Colonic mucosa (tissue), 4 donors: ENCODE measurements around the gene TFDP2. TPM values are rescaled to one million over a fixed set of nuclear protein-coding genes. Genes with fewer than 3 reads are reported as not detected.

Source experiments
- DNase-seq: peaks from one replicate; pipeline ENCODE4 v3.0.0-alpha.2; 2020
- H3K27ac ChIP-seq: fragments of 200-600 bp; one replicate; pipeline ENCODE4 v1.8.0; 2021
- H3K27me3 ChIP-seq: fragments of 200-600 bp; one replicate; pipeline ENCODE4 v1.8.0; 2021
- H3K36me3 ChIP-seq: fragments of 200-600 bp; one replicate; pipeline ENCODE4 v1.8.0; 2021
- H3K4me1 ChIP-seq: fragments of 200-600 bp; one replicate; pipeline ENCODE4 v1.8.0; 2021; ENCODE audit warnings: mild to moderate bottlenecking
- H3K4me3 ChIP-seq: fragments of 200-600 bp; one replicate; pipeline ENCODE4 v1.8.0; 2021
- H3K9ac ChIP-seq, 2 donors: one replicate each; pipeline ENCODE4 v1.7.0; 2013; ENCODE audit warnings: control low read depth in 2 of 2, low read depth in 2 of 2, low read length in 2 of 2
- H3K9me3 ChIP-seq: fragments of 200-600 bp; one replicate; pipeline ENCODE4 v1.8.0; 2021
- CTCF ChIP-seq: fragments of 200-600 bp; IDR thresholded peaks from one replicate; pipeline ENCODE4 v1.8.0; 2022; ENCODE audit warnings: antibody characterized with exemption, mild to moderate bottlenecking
- intact Hi-C: fragments of 100-400 bp; cut with DNase I; formaldehyde crosslinking; loops from one replicate; pipeline ENCODE4 v1.14.1; 2022
- total RNA-seq, 2 donors: library from RNA; stranded (reverse); fragmentation: NEBNext Ultra II Directional in 1 of 2; extraction: Animal tissue kit (Norgen Biotek cat#: 25700) in 1 of 2; gene quantifications; one replicate each; pipeline ENCODE4 v1.2.1, GENCODE V29; 2021
- donor health status: healthy.
- donor health status: DM: no; HTN: no; CAD: no.
- donor health status: DM: no; HTN: no; CAD: no.

Gene TFDP2
- total RNA-seq, 2 donors from 2014 or later = 33.6 to 42.7 TPM

GRCh38 chr3:142088522-142088921 is 60.8 kb downstream of the TFDP2 start:
- intact Hi-C loops = no loop called here

GRCh38 chr3:142087676-142088075 is 61.7 kb downstream of the TFDP2 start:
- no peak for TF ChIP-seq CTCF
- no peaks in the 10 kb centered on the region for H3K4me1 ChIP-seq
- no peak overlapping the region for H3K27ac ChIP-seq
- no peaks in the 10 kb centered on the region for H3K9me3 ChIP-seq
- DNase-seq = no peak
- H3K27me3 ChIP-seq = no peaks in the 10 kb centered on the region
- H3K4me3 ChIP-seq = no peak overlapping the region
- intact Hi-C loops = no loop called here
- H3K36me3 ChIP-seq = no peaks in the 10 kb centered on the region
- no peak overlapping the region for H3K9ac ChIP-seq

More at GRCh38 chr3:142088522-142088921, 60.8 kb downstream of the TFDP2 start:
- no peak overlapping the region for H3K4me3 ChIP-seq
- no peaks in the 10 kb centered on the region for H3K36me3 ChIP-seq
- H3K4me1 ChIP-seq = no peaks in the 10 kb centered on the region
- no peaks in the 10 kb centered on the region for H3K27me3 ChIP-seq
- DNase-seq = no peak
- TF ChIP-seq CTCF = no peak
- H3K27ac ChIP-seq = no peak overlapping the region
- H3K9me3 ChIP-seq = no peaks in the 10 kb centered on the region
- no peak overlapping the region for H3K9ac ChIP-seq

GRCh38 chr3:142086581-142087090 is 62.7 kb downstream of the TFDP2 start:
- Histone ChIP-seq H3K9ac (no peak overlapping the region), H3K27me3 (no peaks in the 10 kb centered on the region), H3K27ac (peak overlapping the region; percentile 46), H3K9me3 (no peaks in the 10 kb centered on the region), H3K36me3 (no peaks in the 10 kb centered on the region), H3K4me3 (no peak overlapping the region), H3K4me1 (no peaks in the 10 kb centered on the region)
- intact Hi-C loops = no loop called here
- DNase-seq = peak; percentile 69
- no peak for TF ChIP-seq CTCF

- no peak for DNase-seq
- H3K4me3 ChIP-seq = no peak overlapping the region
- intact Hi-C loops = no loop called here
- H3K27me3 ChIP-seq = no peaks in the 10 kb centered on the region
- no peaks in the 10 kb centered on the region for H3K4me1 ChIP-seq
- no peak overlapping the region for H3K27ac ChIP-seq
- no peaks in the 10 kb centered on the region for H3K36me3 ChIP-seq
- H3K9ac ChIP-seq = no peak overlapping the region
- TF ChIP-seq CTCF = no peak
- no peaks in the 10 kb centered on the region for H3K9me3 ChIP-seq
These were observed 68.2 kb downstream of the TFDP2 start for GRCh38 chr3:142081178-142081577.

GRCh38 chr3:142077859-142078500 is 71.4 kb downstream of the TFDP2 start:
- no peak for DNase-seq
- H3K4me1 ChIP-seq = no peaks in the 10 kb centered on the region
- H3K9ac ChIP-seq = no peak overlapping the region
- no peak overlapping the region for H3K4me3 ChIP-seq
- no peaks in the 10 kb centered on the region for H3K27me3 ChIP-seq
- H3K27ac ChIP-seq = no peak overlapping the region
- no peaks in the 10 kb centered on the region for H3K36me3 ChIP-seq
- H3K9me3 ChIP-seq = no peaks in the 10 kb centered on the region
- TF ChIP-seq CTCF = no peak
- intact Hi-C loops = no loop called here
